ENCODE measurements around the gene TCF23. TPM values are rescaled to one million over a fixed set of nuclear protein-coding genes. Genes with fewer than 3 reads are reported as not detected.
A peak's percentile ranks its signal among the peaks of the same experiment; 100 is the strongest.
"Not testable (repeated sequence)": the region's sequence is repeated elsewhere in the genome, so short reads cannot be mapped to it uniquely, and the experiment has no call there.

TCF23 gene
- total RNA-seq, 1 donor from 2014 or later: 0.08 TPM

DNA sequence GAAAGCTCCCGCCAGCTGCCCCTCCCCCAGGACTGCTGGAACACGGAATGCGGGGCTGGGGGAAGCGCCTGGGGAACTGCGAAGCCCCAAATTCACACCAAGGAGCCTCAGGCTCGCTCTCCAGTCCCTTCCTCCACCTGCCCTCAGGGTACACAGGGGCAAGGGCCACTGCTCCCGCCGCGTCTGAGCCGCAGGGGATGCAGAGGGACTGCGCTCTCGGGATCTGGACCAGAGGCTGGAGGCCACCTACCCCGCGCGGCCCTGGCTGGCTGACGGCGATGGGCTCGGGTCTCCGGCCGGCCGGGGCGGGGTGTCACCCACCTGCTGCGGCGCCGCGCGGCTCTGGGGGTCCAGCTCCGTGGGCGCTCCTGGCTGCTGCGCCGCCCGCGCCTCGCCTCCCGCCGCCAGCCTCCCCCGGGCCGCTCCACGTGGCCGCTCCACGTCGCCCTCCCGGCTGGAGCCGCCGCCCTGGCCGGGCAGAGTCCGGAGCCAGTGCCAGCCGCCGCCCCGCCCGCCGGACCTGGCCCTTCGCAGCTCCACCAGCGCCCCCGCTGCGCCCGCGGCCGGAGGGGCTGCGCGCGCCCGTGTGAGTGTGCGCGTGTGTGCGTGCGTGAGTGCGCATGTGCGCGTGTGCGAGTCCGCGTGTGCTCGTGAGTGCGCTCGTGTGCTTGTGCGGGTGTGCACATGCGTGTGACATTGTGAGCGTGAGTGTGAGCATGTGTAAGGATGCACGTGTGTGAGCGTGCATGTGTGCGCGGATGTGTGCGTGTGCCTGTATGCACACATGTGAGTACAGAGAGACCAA lies 30.1 kb upstream of the TCF23 start, which contains the start of gene CGREF1:
Gene CGREF1, minus strand, starts transcription at position 604 of the 805 bp plus-strand sequence. CDS start 14,762 bp downstream, outside the sequence.
- no peak for DNase-seq
- Histone ChIP-seq H3K4me1 (peaks cover 21% of the 10 kb centered on the region), H3K36me3 (no peaks in the 10 kb centered on the region), H3K9me3 (replicated peaks) (no peaks in the 10 kb centered on the region), H3K4me3 (peak within 1 kb of the TSS; percentile 60), H3K27me3 (ENCODE audit: low read depth) (peaks cover 45% of the 10 kb centered on the region), H3K27ac (replicated peaks) (no peak within 1 kb of the TSS)
- intact Hi-C loops (cut with micrococcal nuclease): no loop called here
- TF ChIP-seq, protein P1, sequence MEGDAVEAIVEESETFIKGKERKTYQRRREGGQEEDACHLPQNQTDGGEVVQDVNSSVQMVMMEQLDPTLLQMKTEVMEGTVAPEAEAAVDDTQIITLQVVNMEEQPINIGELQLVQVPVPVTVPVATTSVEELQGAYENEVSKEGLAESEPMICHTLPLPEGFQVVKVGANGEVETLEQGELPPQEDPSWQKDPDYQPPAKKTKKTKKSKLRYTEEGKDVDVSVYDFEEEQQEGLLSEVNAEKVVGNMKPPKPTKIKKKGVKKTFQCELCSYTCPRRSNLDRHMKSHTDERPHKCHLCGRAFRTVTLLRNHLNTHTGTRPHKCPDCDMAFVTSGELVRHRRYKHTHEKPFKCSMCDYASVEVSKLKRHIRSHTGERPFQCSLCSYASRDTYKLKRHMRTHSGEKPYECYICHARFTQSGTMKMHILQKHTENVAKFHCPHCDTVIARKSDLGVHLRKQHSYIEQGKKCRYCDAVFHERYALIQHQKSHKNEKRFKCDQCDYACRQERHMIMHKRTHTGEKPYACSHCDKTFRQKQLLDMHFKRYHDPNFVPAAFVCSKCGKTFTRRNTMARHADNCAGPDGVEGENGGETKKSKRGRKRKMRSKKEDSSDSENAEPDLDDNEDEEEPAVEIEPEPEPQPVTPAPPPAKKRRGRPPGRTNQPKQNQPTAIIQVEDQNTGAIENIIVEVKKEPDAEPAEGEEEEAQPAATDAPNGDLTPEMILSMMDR (IDR thresholded peaks at IDR 0.05; ENCODE audit: borderline replicate concordance): no peak

DNA sequence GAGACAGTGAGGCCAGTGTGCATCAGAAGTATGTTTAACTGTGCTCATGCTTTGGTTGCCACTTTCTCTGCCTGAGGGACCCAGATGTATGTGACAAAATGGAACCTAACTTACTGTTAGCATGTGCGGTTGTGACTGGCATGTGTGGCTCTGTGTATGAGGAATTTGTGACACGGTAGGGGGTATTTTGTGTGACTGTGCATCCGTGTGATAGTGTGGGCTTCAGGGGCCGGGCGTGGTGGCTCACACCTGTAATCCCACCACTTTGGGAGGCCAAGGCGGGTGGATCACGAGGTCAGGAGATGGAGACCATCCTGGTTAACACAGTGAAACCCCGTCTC lies 29.5 kb upstream of the TCF23 start:
- intact Hi-C loops (cut with micrococcal nuclease); H3K9me3 ChIP-seq (replicated peaks); H3K36me3 ChIP-seq; H3K27ac ChIP-seq (replicated peaks); DNase-seq: not testable (repeated sequence)
- peaks cover 45% of the 10 kb centered on the region for H3K27me3 ChIP-seq (ENCODE audit: low read depth)
- peaks cover 26% of the 10 kb centered on the region for H3K4me1 ChIP-seq
- H3K4me3 ChIP-seq: peak overlapping the region; percentile 60

DNA sequence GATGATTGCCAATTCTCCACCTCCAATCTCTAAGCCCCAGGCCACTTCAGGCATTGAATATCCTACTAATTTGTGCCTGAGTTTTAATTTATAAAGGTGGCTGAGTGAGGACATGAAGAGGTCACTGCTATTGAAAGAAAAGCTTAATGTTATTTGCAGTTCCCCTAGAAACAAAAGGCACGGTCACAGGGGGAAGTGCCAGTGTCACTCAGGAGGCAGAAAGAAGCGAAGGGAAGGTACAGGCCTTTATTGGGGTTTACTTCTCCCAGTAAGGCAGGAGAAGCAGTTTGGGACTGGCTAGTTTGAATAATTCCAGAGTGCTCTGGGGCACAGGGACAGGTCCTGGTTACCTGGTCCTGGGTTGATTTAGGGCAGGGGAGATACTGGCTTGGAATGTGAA lies 26.9 kb upstream of the TCF23 start:
- intact Hi-C loops (cut with micrococcal nuclease): no loop called here
- Histone ChIP-seq H3K36me3 (no peaks in the 10 kb centered on the region), H3K4me1 (peaks cover 32% of the 10 kb centered on the region), H3K9me3 (replicated peaks) (no peaks in the 10 kb centered on the region), H3K27me3 (ENCODE audit: low read depth) (peaks cover 32% of the 10 kb centered on the region), H3K27ac (replicated peaks) (no peak overlapping the region), H3K4me3 (no peak overlapping the region)
- no peak for DNase-seq
- TF ChIP-seq, protein P1 (IDR thresholded peaks at IDR 0.05; ENCODE audit: borderline replicate concordance): no peak

DNA sequence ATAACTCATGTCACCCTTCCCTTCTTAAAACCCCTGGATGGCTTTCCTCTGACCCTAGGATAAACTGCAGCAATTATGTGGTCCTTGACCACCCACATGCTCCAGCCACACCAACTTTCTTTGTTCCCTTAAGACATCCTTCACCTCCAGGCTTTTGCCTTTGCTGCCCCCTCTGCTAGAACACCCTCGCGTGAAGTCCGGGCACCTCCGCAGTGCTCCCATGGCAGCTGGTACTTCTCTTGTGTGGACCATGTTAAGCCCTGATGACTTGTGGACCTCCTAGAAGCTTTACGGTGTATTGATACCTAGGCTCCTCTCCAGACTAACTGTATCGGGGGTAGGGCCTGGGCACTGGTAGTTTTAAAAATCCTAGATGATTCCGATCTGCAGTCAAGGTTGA lies 26.0 kb upstream of the TCF23 start:
- intact Hi-C loops (cut with micrococcal nuclease): no loop called here

DNA sequence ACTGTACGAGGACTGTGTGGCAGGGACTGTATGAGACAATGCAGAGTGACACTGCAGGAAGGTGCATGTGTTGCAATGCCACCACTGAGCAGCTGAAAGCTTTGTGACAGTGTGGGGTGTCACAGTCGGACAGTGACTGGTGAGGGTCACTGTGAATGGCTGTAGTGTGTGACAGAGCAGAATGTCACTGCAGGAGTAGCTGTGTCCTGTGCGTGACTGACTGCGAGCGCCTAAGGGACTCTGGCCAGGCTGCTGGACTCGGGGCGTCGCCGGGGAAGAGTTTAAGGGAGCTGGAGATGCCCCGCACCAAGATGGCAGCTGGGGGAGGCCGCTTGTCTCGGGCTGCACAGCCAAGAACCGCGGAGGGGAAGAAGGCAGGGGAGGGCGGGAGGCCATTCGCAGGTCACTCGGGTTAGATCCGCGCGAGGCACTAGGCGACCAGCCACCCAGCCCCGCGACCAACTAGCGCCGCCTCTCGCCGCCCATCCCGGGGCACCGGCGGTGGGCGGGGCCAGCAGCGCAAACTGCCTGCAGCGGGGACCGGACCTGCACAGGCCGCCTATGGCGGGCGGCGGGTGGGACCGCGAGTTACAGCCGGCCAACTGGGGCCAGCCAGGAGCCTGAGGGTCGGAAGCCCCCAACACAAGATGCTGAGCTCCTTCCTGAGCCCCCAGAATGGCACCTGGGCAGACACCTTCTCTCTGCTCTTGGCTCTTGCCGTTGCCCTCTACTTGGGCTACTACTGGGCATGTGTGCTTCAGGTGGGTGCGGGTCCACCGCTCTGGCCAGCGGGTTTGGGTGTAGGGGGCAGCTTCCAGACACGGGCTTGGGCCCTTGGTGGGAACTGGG lies 25.3 kb upstream of the TCF23 start, which contains the start of gene ABHD1:
Gene ABHD1, plus strand, starts transcription at position 514 of the 849 bp plus-strand sequence. Its CDS starts 134 bp downstream, at position 648.
- TF ChIP-seq, protein P1 (IDR thresholded peaks at IDR 0.05; ENCODE audit: borderline replicate concordance): no peak
- intact Hi-C loops (cut with micrococcal nuclease): no loop called here
- Histone ChIP-seq H3K4me1 (peaks cover 26% of the 10 kb centered on the region), H3K4me3 (peak within 1 kb of the TSS; percentile 75), H3K27ac (replicated peaks) (peak within 1 kb of the TSS; percentile 78), H3K27me3 (ENCODE audit: low read depth) (peaks cover 16% of the 10 kb centered on the region), H3K9me3 (replicated peaks) (no peaks in the 10 kb centered on the region), H3K36me3 (no peaks in the 10 kb centered on the region)
- peak; percentile 80 for DNase-seq

More for the DNA sequence above, 26.0 kb upstream of the TCF23 start:
- no peaks in the 10 kb centered on the region for H3K9me3 ChIP-seq (replicated peaks)
- no peaks in the 10 kb centered on the region for H3K36me3 ChIP-seq
- H3K4me1 ChIP-seq: peaks cover 32% of the 10 kb centered on the region
- TF ChIP-seq, protein P1 (IDR thresholded peaks at IDR 0.05; ENCODE audit: borderline replicate concordance): no peak
- no peak for DNase-seq
- H3K27ac ChIP-seq (replicated peaks): peak overlapping the region; percentile 78
- peaks cover 23% of the 10 kb centered on the region for H3K27me3 ChIP-seq (ENCODE audit: low read depth)
- H3K4me3 ChIP-seq: peak overlapping the region; percentile 75

Measured in left ventricle myocardium inferior (tissue), 1 donor.